ENCODE data around the gene LAMB1. TPM values are rescaled to one million over a fixed set of nuclear protein-coding genes. Genes with fewer than 3 reads are reported as not detected.
A peak's percentile ranks its signal among the peaks of the same experiment; 100 is the strongest.

LAMB1 gene
- total RNA-seq, 3 donors from 2014 or later = 115 to 324 (median 300) TPM

GRCh38 chr7:107998660-107999480 lies 4.1 kb downstream of the LAMB1 start:
- Histone ChIP-seq H3K36me3 (no peaks in the 10 kb centered on the region), H3K27ac (peak overlapping the region in 1 of 2 donors; percentile 66), H3K4me3 (peak overlapping the region in 2 of 3 donors; percentile 2 to 82), H3K4me1 (peaks cover 0 to 4% of the 10 kb centered on the region in 2 donors), H3K27me3 (peaks cover 0 to 16% of the 10 kb centered on the region in 2 donors), H3K9me3 (no peaks in the 10 kb centered on the region)
- no peak for TF ChIP-seq POLR2A (IDR thresholded peaks at IDR 0.05)
- no peak for TF ChIP-seq CTCF (IDR thresholded peaks at IDR 0.05)
- no peak for TF ChIP-seq POLR2AphosphoS5 (IDR thresholded peaks at IDR 0.05)
- intact Hi-C loops (cut with DNase I; ENCODE audit: low total_unique reads) = no loop called here
- DNase-seq (ENCODE audit: low spot score in 2 of 2) = no peak

GRCh38 chr7:107998150-107998549 lies 4.8 kb downstream of the LAMB1 start:
- no peak for DNase-seq (ENCODE audit: low spot score in 2 of 2)
- Histone ChIP-seq H3K36me3 (no peaks in the 10 kb centered on the region), H3K4me3 (no peak overlapping the region), H3K27me3 (peaks cover 0 to 11% of the 10 kb centered on the region in 2 donors), H3K9me3 (no peaks in the 10 kb centered on the region), H3K4me1 (peaks cover 0 to 4% of the 10 kb centered on the region in 2 donors), H3K27ac (peak overlapping the region in 1 of 2 donors; percentile 15)
- TF ChIP-seq POLR2AphosphoS5 (IDR thresholded peaks at IDR 0.05) = no peak
- TF ChIP-seq CTCF (IDR thresholded peaks at IDR 0.05) = no peak
- intact Hi-C loops (cut with DNase I; ENCODE audit: low total_unique reads) = no loop called here

GRCh38 chr7:107996072-107996882 lies 6.7 kb downstream of the LAMB1 start:
- H3K27ac ChIP-seq = peak overlapping the region in 1 of 2 donors; percentile 70
- peak overlapping the region in 1 of 3 donors; percentile 4 for H3K4me3 ChIP-seq
- H3K27me3 ChIP-seq = no peaks in the 10 kb centered on the region
- H3K36me3 ChIP-seq = no peaks in the 10 kb centered on the region
- peaks cover 0 to 4% of the 10 kb centered on the region in 2 donors for H3K4me1 ChIP-seq
- intact Hi-C loops (cut with DNase I; ENCODE audit: low total_unique reads) = no loop called here
- TF ChIP-seq POLR2A (IDR thresholded peaks at IDR 0.05) = no peak
- no peak for TF ChIP-seq POLR2AphosphoS5 (IDR thresholded peaks at IDR 0.05)
- no peak for TF ChIP-seq CTCF (IDR thresholded peaks at IDR 0.05)
- no peaks in the 10 kb centered on the region for H3K9me3 ChIP-seq
- no peak for DNase-seq (ENCODE audit: low spot score in 2 of 2)

GRCh38 chr7:107995184-107996071 lies 7.5 kb downstream of the LAMB1 start:
- Histone ChIP-seq H3K27me3 (no peaks in the 10 kb centered on the region), H3K9me3 (no peaks in the 10 kb centered on the region), H3K36me3 (no peaks in the 10 kb centered on the region), H3K27ac (peak overlapping the region in 1 of 2 donors; percentile 70), H3K4me1 (peaks cover 0 to 3% of the 10 kb centered on the region in 2 donors), H3K4me3 (peak overlapping the region in 1 of 3 donors; percentile 26)
- DNase-seq (ENCODE audit: low spot score in 2 of 2) = no peak
- intact Hi-C loops (cut with DNase I; ENCODE audit: low total_unique reads) = no loop called here
- TF ChIP-seq POLR2AphosphoS5 (IDR thresholded peaks at IDR 0.05) = peak in 1 of 3 donors; percentile 29
- TF ChIP-seq CTCF (IDR thresholded peaks at IDR 0.05) = no peak

Measured in breast epithelium (tissue), 4 donors.